HCT116 (cell line): Measurements from ENCODE around the gene HOXD8. TPM values are rescaled to one million over a fixed set of nuclear protein-coding genes. Genes with fewer than 3 reads are reported as not detected.

Experiments used
- ATAC-seq: fragments of 200-7000 bp; cut with Tn5 transposase; 2 replicates; pipeline ENCODE4 v1.9.1; 2020; ENCODE audit warnings: mild to moderate bottlenecking, moderate library complexity
- BruUV-seq: library from RNA; stranded (reverse); fragments of 400-500 nt; replicated peaks from 2 replicates; lab custom pipeline; 2021; lab: Mats Ljungman, UMichigan
- CTCF ChIA-PET: fragments of 300-600 bp; sonication (Branson Sonifier 250); formaldehyde crosslinking; loops from one replicate; lab custom pipeline; 2021; ENCODE audit warnings: antibody characterized with exemption; lab: Charles Lee
- POLR2A ChIA-PET: fragments of 300-600, 350-600 bp; sonication (Branson Sonifier 250); formaldehyde crosslinking; loops from one replicate; lab custom pipeline; 2021; ENCODE audit warnings: antibody characterized with exemption; lab: Charles Lee
- RAD21 ChIA-PET, 2 experiments: fragments of 300-600 bp; sonication (Branson Sonifier 250); formaldehyde crosslinking; loops; one replicate each; lab custom pipeline; 2023; ENCODE audit warnings: low total read pairs in 2 of 2; ENCODE audit not compliant: uncharacterized antibody in 2 of 2, unreplicated experiment in 2 of 2, low non-redundant PET in 1 of 2; lab: Charles Lee
- DNase-seq: peaks from one replicate; pipeline ENCODE4 v3.0.0-alpha.2; 2010; ENCODE audit warnings: low read depth, low spot score
- H2AFZ ChIP-seq: fragments of 200-600 bp; shearing (Covaris generic), sonication (generic); 2 replicates; pipeline ENCODE4 v1.6.1; 2017; ENCODE audit warnings: low read depth, mixed run types, mixed read lengths, antibody characterized with exemption, low read length; ENCODE audit not compliant: poor library complexity, severe bottlenecking
- H3K27ac ChIP-seq: 2 replicates; pipeline ENCODE4 v1.5.1; 2012; ENCODE audit warnings: low read depth, low read length
- H3K27me3 ChIP-seq: fragments of 200-600 bp; sonication (generic); 2 replicates; pipeline ENCODE4 v1.6.1; 2016; ENCODE audit warnings: mixed run types, low read length, mixed read lengths; ENCODE audit not compliant: insufficient read depth
- H3K36me3 ChIP-seq, 2 experiments: fragments of 200-500 bp in 1 of 2; fragments of 200-600 bp in 1 of 2; sonication (Bioruptor generic) in 1 of 2; sonication (generic) in 1 of 2; 2 replicates each; pipeline versions ENCODE4 v1.5.1 to v1.6.1; 2014 to 2016; ENCODE audit warnings: low read length in 2 of 2, inconsistent platforms in 1 of 2, mixed read lengths in 1 of 2, mixed run types in 1 of 2; ENCODE audit not compliant: insufficient read depth in 2 of 2, control insufficient read depth in 1 of 2
- H3K4me1 ChIP-seq, 2 experiments: fragments of 200-600 bp in 1 of 2; sonication (generic) in 1 of 2; 2 replicates each; pipeline versions ENCODE4 v1.5.1 to v1.6.1; 2012 to 2017; ENCODE audit warnings: low read length in 2 of 2, inconsistent platforms in 1 of 2, mild to moderate bottlenecking in 1 of 2, mixed read lengths in 1 of 2, mixed run types in 1 of 2, moderate library complexity in 1 of 2; ENCODE audit not compliant: insufficient read depth in 2 of 2, control insufficient read depth in 1 of 2
- H3K4me2 ChIP-seq: fragments of 200-600 bp; sonication (generic); 2 replicates; pipeline ENCODE4 v1.6.1; 2017; ENCODE audit warnings: mixed run types, low read length, mixed read lengths
- H3K4me3 ChIP-seq, 2 experiments: fragments of 200-600 bp in 1 of 2; sonication (generic) in 1 of 2; replicated peaks in 1 of 2; 2 replicates each; pipeline ENCODE4 v1.5.1; 2011 to 2016; ENCODE audit warnings: low read length in 2 of 2, control low read depth in 1 of 2, low read depth in 1 of 2, mild to moderate bottlenecking in 1 of 2, mixed read lengths in 1 of 2, mixed run types in 1 of 2
- H3K79me2 ChIP-seq: fragments of 200-600 bp; sonication (generic); 2 replicates; pipeline ENCODE4 v1.6.1; 2017; ENCODE audit warnings: mild to moderate bottlenecking, mixed run types, low read length, moderate library complexity, mixed read lengths; ENCODE audit not compliant: insufficient read depth
- H3K9ac ChIP-seq: fragments of 200-600 bp; sonication (generic); 2 replicates; pipeline ENCODE4 v1.6.1; 2016; ENCODE audit warnings: low read length, mixed read lengths
- H3K9me2 ChIP-seq: fragments of 200-600 bp; sonication (generic), shearing (Covaris generic); 2 replicates; pipeline ENCODE4 v1.6.1; 2017; ENCODE audit warnings: mixed run types, mild to moderate bottlenecking, moderate library complexity; ENCODE audit not compliant: insufficient read depth
- H3K9me3 ChIP-seq, 2 experiments: fragments of 200-500 bp in 1 of 2; fragments of 200-600 bp in 1 of 2; sonication (Bioruptor generic) in 1 of 2; sonication (generic) in 1 of 2; 2 replicates each; pipeline ENCODE4 v1.6.1; 2014 to 2017; ENCODE audit warnings: low read length in 2 of 2, mixed read lengths in 2 of 2, inconsistent platforms in 1 of 2, low read depth in 1 of 2, mild to moderate bottlenecking in 1 of 2, mixed run types in 1 of 2, moderate library complexity in 1 of 2; ENCODE audit not compliant: control insufficient read depth in 1 of 2, insufficient read depth in 1 of 2
- H4K20me1 ChIP-seq: fragments of 200-600 bp; sonication (generic), shearing (Covaris generic); 2 replicates; pipeline ENCODE4 v1.6.1; 2017; ENCODE audit warnings: mixed run types, mild to moderate bottlenecking, moderate library complexity; ENCODE audit not compliant: insufficient read depth
- ATF3 ChIP-seq: IDR thresholded peaks from 2 replicates; pipeline ENCODE4 v1.6.1; 2012
- CTCF ChIP-seq, 3 experiments: fragments of 200-600 bp in 1 of 3; sonication (generic) in 1 of 3; IDR thresholded peaks in 2 of 3; conservative IDR thresholded peaks in 1 of 3; 2 replicates each; pipeline ENCODE4 v1.5.1; 2012 to 2017; ENCODE audit warnings: low read depth in 2 of 3, low read length in 2 of 3, antibody characterized with exemption in 1 of 3, borderline replicate concordance in 1 of 3, control low read depth in 1 of 3, mild to moderate bottlenecking in 1 of 3, mixed read lengths in 1 of 3, mixed run types in 1 of 3, moderate library complexity in 1 of 3; ENCODE audit not compliant: insufficient read depth in 1 of 3
- ELF1 ChIP-seq: IDR thresholded peaks from 2 replicates; pipeline ENCODE4 v1.6.1; 2012; ENCODE audit warnings: low read depth, borderline replicate concordance
- EZH2 ChIP-seq: fragments of 200-600 bp; sonication (generic); IDR thresholded peaks from 2 replicates; pipeline ENCODE4 v1.6.1; 2017; ENCODE audit warnings: antibody characterized with exemption, mixed run types
- POLR2A ChIP-seq: IDR thresholded peaks from 2 replicates; pipeline ENCODE4 v1.7.0; 2011; ENCODE audit warnings: borderline replicate concordance; ENCODE audit not compliant: insufficient read depth, insufficient read length; ENCODE audit errors: extremely low read depth
- POLR2AphosphoS5 ChIP-seq: IDR thresholded peaks from 2 replicates; pipeline ENCODE4 v1.6.1; 2011; ENCODE audit warnings: mild to moderate bottlenecking, low read depth, low read length, moderate library complexity
- RAD21 ChIP-seq: IDR thresholded peaks from 2 replicates; pipeline ENCODE4 v1.6.1; 2012; ENCODE audit warnings: low read depth, mild to moderate bottlenecking
- REST ChIP-seq: IDR thresholded peaks from 2 replicates; pipeline ENCODE4 v1.6.1; 2012; ENCODE audit warnings: low read depth
- SRF ChIP-seq: IDR thresholded peaks from 2 replicates; pipeline ENCODE4 v1.6.1; 2012; ENCODE audit warnings: low read depth
- TCF7L2 ChIP-seq: IDR thresholded peaks from 2 replicates; pipeline ENCODE4 v1.7.0; 2011; ENCODE audit warnings: borderline replicate concordance, inconsistent platforms; ENCODE audit not compliant: insufficient read depth, insufficient read length; ENCODE audit errors: extremely low read depth
- YY1 ChIP-seq: IDR thresholded peaks from 2 replicates; pipeline ENCODE4 v1.6.1; 2011; ENCODE audit warnings: low read length, low read depth, moderate library complexity, mild to moderate bottlenecking; ENCODE audit not compliant: insufficient replicate concordance; ENCODE audit errors: extremely low read depth
- ZBTB33 ChIP-seq: IDR thresholded peaks from 2 replicates; pipeline ENCODE4 v1.6.1; 2011; ENCODE audit warnings: mild to moderate bottlenecking, low read length, moderate library complexity; ENCODE audit not compliant: insufficient replicate concordance; ENCODE audit errors: extremely low read depth
- intact Hi-C: fragments of 100-400 bp; cut with micrococcal nuclease; formaldehyde crosslinking; loops from 2 replicates; pipeline ENCODE4 v1.10.0; 2022
- total RNA-seq: library from RNA; stranded (reverse); gene quantifications from one replicate; pipeline ENCODE4 v1.2.1, GENCODE V29; 2021; ENCODE audit not compliant: unreplicated experiment

Gene HOXD8
- total RNA-seq, 1 experiment from 2014 or later: 6.0 TPM

- peaks cover 0 to 5% of the 10 kb centered on the region in 2 experiments; a peak in 1 of 4 replicates for H3K4me1 ChIP-seq
- no peak overlapping the region for H3K27ac ChIP-seq
- no peaks in the 10 kb centered on the region for H3K27me3 ChIP-seq
- TF ChIP-seq ZBTB33 (no peak), YY1 (no peak), CTCF (IDR thresholded peaks at IDR 0.05 in 2 of 3, conservative IDR thresholded peaks at IDR 0.05 in 1 of 3; ENCODE audit: borderline replicate concordance in 1 of 3, insufficient read depth in 1 of 3, low read depth in 2 of 3, low read length in 2 of 3) (no peak), POLR2AphosphoS5 (no peak), ELF1 (no peak), TCF7L2 (no peak), REST (no peak), RAD21 (no peak), SRF (no peak), POLR2A (no peak), EZH2 (no peak), ATF3 (no peak)
- no peaks in the 10 kb centered on the region for H3K36me3 ChIP-seq
- intact Hi-C loops: no loop called here
- ATAC-seq (no peak), DNase-seq (no peak)
- no peaks in the 10 kb centered on the region for H3K9me2 ChIP-seq
- POLR2A ChIA-PET: interaction anchor here (0.7 kb wide), 1 partner anchor 24 kb away, joined by 3 read pairs; no protein-coding TSS in a partner anchor
- H2AFZ ChIP-seq: no peak overlapping the region
- no peak overlapping the region for H3K4me2 ChIP-seq
- CTCF ChIA-PET: no interaction called here
- no peaks in the 10 kb centered on the region for H4K20me1 ChIP-seq
- H3K9ac ChIP-seq: no peak overlapping the region
- no TSS peak for BruUV-seq
- H3K79me2 ChIP-seq: no peaks in the 10 kb centered on the region
- RAD21 ChIA-PET: no interaction called here
- H3K4me3 ChIP-seq: no peak overlapping the region
- no peaks in the 10 kb centered on the region for H3K9me3 ChIP-seq
Measured at GRCh38 chr2:176122052-176122682, 7.3 kb upstream of the HOXD8 start.
